GM23338 (cell line): Measurements from ENCODE around the gene PTPRN2.

Experiments
- CREB1 ChIP-seq: fragments of 250-450 bp; sonication (Bioruptor Pico); IDR thresholded peaks from 2 replicates; pipeline ENCODE4 v1.5.0; 2020; ENCODE audit warnings: low read depth, mild to moderate bottlenecking, moderate library complexity
- CTCF ChIP-seq, 2 experiments: fragments of 200-600 bp in 1 of 2; sonication (generic) in 1 of 2; conservative IDR thresholded peaks; 2 replicates each; pipeline versions ENCODE4 v1.5.1 to v1.6.1; 2016 to 2017; ENCODE audit warnings: antibody characterized with exemption in 2 of 2, low read depth in 2 of 2, mild to moderate bottlenecking in 2 of 2, moderate library complexity in 1 of 2
- EZH2 ChIP-seq: fragments of 200-600 bp; sonication (generic); IDR thresholded peaks from one replicate; pipeline ENCODE4 v1.8.0; 2017; ENCODE audit warnings: antibody characterized with exemption, mild to moderate bottlenecking, low read depth; ENCODE audit not compliant: unreplicated experiment
- EZH2phosphoT487 ChIP-seq: fragments of 200-600 bp; sonication (generic); IDR thresholded peaks from one replicate; pipeline ENCODE4 v1.8.1; 2018; ENCODE audit warnings: antibody characterized with exemption; ENCODE audit not compliant: unreplicated experiment

- TF ChIP-seq EZH2 (no peak), CTCF (conservative IDR thresholded peaks at IDR 0.05; ENCODE audit: low read depth in 2 of 2) (no peak), EZH2phosphoT487 (no peak), CREB1 (CRISPR knock-in tag) (no peak)
Observed at GRCh38 chr7:158031867-158032308, 555.7 kb downstream of the PTPRN2 start.
